ENCODE results near the gene MUC13.

DNA sequence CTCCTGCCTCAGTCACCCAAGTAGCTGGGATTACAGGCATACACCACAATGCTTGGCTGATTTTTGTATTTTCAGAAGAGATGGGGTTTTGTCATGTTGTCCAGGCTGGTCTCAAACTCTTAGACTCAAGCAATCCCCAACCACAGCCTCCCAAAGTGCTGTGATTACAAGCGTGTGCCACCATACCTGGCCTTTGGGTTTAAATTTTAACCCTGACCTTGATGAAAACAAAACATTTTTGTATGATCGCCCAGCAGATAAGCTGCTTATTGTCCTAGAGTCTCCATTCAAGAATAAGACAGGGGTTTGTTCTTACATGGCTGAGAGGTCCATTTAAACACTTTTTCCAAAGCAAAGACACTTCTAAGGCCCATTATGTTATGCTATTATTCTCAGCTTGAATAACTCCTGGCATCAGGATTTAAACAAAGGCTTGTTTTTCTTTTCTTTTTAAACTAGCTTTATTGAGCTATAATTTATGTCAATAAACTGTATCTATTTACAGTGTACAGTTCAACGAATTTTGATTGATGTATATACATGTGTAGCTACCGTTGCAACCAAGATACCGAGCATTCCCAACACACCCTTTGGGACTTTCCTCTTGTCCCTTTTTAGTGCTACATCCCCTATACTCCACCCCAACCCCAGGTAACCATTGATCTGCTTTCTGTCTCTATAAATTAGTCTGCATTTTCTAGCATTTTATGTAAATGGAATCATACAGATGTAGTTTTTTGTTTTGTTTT is 1.4 kb upstream of the MUC13 start:
- no peak for TF ChIP-seq HDAC2 (IDR thresholded peaks at IDR 0.05)
- no peak for TF ChIP-seq MAZ (IDR thresholded peaks at IDR 0.05; ENCODE audit: borderline replicate concordance, low read depth, low read length)
- no peak for TF ChIP-seq CTCF (IDR thresholded peaks at IDR 0.05)
- no peak for TF ChIP-seq EP300 (IDR thresholded peaks at IDR 0.05)
- no peak for TF ChIP-seq RAD21 (conservative IDR thresholded peaks at IDR 0.05 in 1 of 2, IDR thresholded peaks at IDR 0.05 in 1 of 2)
- no peak for TF ChIP-seq POLR2A (IDR thresholded peaks at IDR 0.05; ENCODE audit: low read length)
- TF ChIP-seq SMC3 (IDR thresholded peaks at IDR 0.05) = no peak
- no peak for TF ChIP-seq RFX5 (IDR thresholded peaks at IDR 0.05)
- no peak for TF ChIP-seq JUNB (IDR thresholded peaks at IDR 0.05)
